Activated CD4-positive, alpha-beta T cell treated with anti-CD3 and anti-CD28 coated beads, Interleukin-2, amount 10 ng/mL, durations not matched to agents 7 days and 5 days (primary cell): Measurements from ENCODE around the gene TMEM185B. TPM values are rescaled to one million over a fixed set of nuclear protein-coding genes. Genes with fewer than 3 reads are reported as not detected.
A peak's percentile ranks its signal among the peaks of the same experiment; 100 is the strongest.

Experiments
- CTCF ChIA-PET: fragments of 350-600 bp; sonication (Branson Sonifier 250); formaldehyde crosslinking; loops from one replicate; lab custom pipeline; 2021; ENCODE audit warnings: antibody characterized with exemption; lab: Charles Lee
- POLR2A ChIA-PET: fragments of 350-600 bp; sonication (Branson Sonifier 250); formaldehyde crosslinking; loops from one replicate; lab custom pipeline; 2021; ENCODE audit warnings: antibody characterized with exemption; lab: Charles Lee
- DNase-seq: peaks from one replicate; pipeline ENCODE4 v3.0.0-alpha.2; 2020
- H3K27ac Mint-ChIP-seq: one replicate; pipeline ENCODE4 v1.8.0; 2021; ENCODE audit warnings: mild to moderate bottlenecking, moderate library complexity, mixed read lengths
- H3K27me3 Mint-ChIP-seq: one replicate; pipeline ENCODE4 v1.8.0; 2021; ENCODE audit warnings: mixed read lengths
- H3K36me3 Mint-ChIP-seq: one replicate; pipeline ENCODE4 v1.8.0; 2021; ENCODE audit warnings: low read depth, mixed read lengths
- H3K4me1 Mint-ChIP-seq: one replicate; pipeline ENCODE4 v1.8.0; 2021; ENCODE audit warnings: mixed read lengths
- H3K4me3 Mint-ChIP-seq: one replicate; pipeline ENCODE4 v1.8.0; 2021; ENCODE audit warnings: mild to moderate bottlenecking, moderate library complexity, mixed read lengths
- H3K9me3 Mint-ChIP-seq: one replicate; pipeline ENCODE4 v1.8.0; 2021; ENCODE audit warnings: mixed read lengths
- total RNA-seq, 2 experiments: library from RNA; stranded (reverse); gene quantifications; one replicate each; pipeline ENCODE4 v1.2.3, GENCODE V29; 2021

Gene TMEM185B
- total RNA-seq, 2 experiments from 2014 or later: 20.8 to 21.3 TPM

DNA sequence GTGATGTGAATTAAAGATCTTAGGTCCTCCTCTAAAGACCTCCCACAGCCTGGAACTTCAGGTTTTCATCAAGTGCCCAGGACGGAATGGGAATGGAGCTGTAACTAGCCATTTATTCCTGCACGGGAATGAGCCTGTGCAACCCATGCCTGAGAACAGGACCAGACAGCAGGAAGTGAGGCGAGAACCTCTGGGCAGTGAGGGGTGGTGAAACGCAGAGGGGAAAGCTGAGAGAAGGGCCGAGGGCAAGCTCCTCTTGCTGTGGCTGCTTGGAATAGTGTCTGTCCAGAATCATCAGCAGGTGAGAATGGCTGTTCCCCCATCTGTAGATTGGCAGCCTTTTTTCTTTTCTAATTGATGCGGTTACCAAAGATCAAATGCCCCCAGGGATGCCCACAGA lies 24.7 kb upstream of the TMEM185B start:
- H3K4me1 Mint-ChIP-seq: peaks cover 34% of the 10 kb centered on the region
- H3K4me3 Mint-ChIP-seq: no peak overlapping the region
- CTCF ChIA-PET: interaction anchor here (0.6 to 6.9 kb wide), 7 partner anchors 9 to 1478 kb away, joined by 3 to 51 read pairs (median 4); no protein-coding TSS in a partner anchor
- H3K27me3 Mint-ChIP-seq: peaks cover 21% of the 10 kb centered on the region
- DNase-seq: no peak
- peaks cover 7% of the 10 kb centered on the region for H3K36me3 Mint-ChIP-seq
- no peak overlapping the region for H3K27ac Mint-ChIP-seq
- peaks cover 7% of the 10 kb centered on the region for H3K9me3 Mint-ChIP-seq
- POLR2A ChIA-PET: no interaction called here

DNA sequence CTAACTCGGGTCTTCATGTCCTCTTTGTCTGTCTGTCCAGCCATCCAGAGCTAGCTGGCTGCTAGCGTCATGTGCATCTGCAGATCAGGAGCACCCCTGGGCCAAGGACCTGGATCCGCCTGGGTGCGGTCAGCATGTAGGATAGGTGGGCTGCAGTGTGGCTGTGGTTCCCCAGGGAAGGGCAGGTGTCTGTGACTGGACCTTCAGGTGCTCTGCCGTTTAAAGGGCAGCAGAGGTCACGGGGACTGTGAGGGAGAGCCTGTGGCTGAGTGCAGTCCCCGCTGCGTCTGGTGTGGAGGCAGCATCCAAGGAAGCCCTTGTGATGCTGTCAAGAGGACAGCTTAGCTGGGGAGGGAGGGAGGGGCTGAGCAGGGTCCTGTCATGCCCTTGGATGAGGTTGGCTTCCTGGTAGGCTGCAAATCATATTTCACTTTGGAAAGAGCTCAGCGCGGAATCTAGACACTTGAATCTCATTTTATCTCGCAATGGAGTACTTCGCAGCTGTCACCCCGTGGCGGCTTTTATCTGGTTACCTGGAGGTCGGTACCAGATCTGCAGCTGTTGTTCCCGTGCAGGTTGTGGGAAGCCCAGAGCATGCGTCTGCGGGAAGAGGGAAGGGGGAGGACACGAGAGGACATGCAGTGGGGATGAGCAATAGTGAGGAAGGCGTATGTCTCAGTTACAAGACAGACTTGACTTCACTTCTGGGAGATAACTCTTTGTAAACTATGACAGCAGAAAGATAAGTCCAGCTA lies 23.5 kb upstream of the TMEM185B start:
- ChIA-PET CTCF (interaction anchor here (1.2 to 6.9 kb wide), 3 partner anchors 8 to 25 kb away, joined by 4 to 51 read pairs (median 8); no protein-coding TSS in a partner anchor), POLR2A (interaction anchor here (0.6 kb wide), 1 partner anchor 13 kb away, joined by 5 read pairs; no protein-coding TSS in a partner anchor)
- DNase-seq: no peak
- Mint-ChIP-seq H3K36me3 (peaks cover 7% of the 10 kb centered on the region), H3K9me3 (peaks cover 10% of the 10 kb centered on the region), H3K27me3 (peaks cover 21% of the 10 kb centered on the region), H3K4me1 (peaks cover 33% of the 10 kb centered on the region), H3K27ac (no peak overlapping the region), H3K4me3 (no peak overlapping the region)

DNA sequence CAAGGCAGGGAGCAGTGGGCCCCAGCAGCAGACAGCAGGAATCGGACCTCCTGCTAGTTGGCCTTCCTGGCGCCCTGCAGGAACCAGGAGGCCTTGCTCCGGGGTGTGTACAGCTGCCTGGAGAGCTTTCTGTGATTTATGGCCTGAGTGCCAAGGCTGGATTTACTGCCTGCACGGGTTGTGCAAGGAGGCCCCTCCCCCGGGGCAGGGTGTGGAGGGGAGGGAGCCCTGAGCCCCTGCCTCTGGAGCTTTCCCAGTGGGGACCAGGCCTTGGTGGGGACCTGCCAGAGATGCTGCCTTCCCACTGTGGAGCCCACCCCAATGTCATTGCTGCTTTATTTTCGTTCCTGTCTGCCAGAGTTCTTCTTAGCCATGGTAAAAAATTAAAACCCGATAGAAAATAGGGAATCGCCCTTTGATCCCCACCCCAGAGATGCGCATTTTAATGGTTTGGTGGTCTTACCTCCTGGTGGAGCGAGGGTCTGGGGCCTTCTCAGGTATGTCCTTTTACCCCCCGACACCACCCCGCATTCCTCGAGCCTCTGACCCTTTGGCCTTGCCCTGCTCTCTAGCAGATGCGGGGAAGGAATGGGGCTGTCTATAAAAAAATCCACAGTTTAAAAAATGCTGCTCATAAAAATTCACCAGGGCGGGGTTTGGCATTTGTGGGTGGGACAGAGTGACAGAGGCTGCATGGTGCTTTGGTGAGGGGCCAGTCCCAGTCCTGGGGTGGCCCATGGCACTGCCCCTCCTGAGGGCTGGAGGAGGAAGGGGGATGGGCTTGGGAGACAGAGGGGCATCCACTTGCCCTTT lies 22.5 kb upstream of the TMEM185B start:
- Mint-ChIP-seq H3K9me3 (peaks cover 10% of the 10 kb centered on the region), H3K27ac (no peak overlapping the region), H3K27me3 (peaks cover 21% of the 10 kb centered on the region), H3K36me3 (peaks cover 7% of the 10 kb centered on the region), H3K4me1 (peaks cover 25% of the 10 kb centered on the region), H3K4me3 (no peak overlapping the region)
- DNase-seq: no peak
- ChIA-PET POLR2A (no interaction called here), CTCF (interaction anchor here (1.0 kb wide), 1 partner anchor 15 kb away, joined by 4 read pairs; no protein-coding TSS in a partner anchor)

DNA sequence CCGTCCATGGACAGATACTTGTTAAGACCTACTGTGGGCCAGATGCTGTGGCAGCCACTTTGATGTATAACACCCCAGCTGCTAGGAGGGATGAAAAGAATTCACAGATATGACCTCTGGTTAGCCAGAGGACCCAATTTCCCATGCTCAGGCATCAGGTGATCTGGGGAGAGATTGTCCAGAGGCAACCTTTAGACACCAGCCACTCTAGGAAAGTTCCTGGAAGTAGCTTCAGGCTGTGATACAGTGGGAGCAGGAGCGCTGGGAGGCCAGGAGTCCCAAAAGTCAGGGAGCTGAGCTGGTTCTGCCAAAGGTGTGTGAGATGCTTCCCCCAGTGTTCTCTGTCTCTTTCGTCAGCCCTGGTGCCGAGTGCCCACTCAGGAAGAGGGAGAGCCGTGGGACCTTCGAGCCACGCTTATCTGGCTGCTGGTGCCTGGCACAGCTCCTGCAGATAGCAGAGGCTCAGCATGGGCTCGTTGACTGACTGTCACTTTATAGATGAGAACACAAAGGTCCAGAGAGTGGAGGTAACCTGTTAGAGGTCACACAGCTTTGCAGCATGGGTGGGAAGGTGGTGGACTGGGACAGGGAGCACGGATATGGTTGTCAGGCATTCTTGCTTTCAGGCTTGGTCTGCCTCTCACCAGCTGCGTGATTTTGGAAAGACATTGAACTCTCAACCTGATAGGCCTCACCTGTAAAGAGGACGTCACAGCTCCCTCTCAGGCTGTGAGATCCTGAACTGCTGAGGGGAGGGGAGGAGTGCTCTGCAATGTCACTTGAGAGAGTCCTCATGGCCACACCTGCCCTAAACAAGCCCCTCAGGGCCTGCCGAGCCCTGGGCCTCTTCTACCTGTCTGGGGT lies 21.7 kb upstream of the TMEM185B start:
- H3K36me3 Mint-ChIP-seq: peaks cover 7% of the 10 kb centered on the region
- no peak overlapping the region for H3K27ac Mint-ChIP-seq
- H3K9me3 Mint-ChIP-seq: peaks cover 10% of the 10 kb centered on the region
- H3K4me3 Mint-ChIP-seq: no peak overlapping the region
- peaks cover 21% of the 10 kb centered on the region for H3K27me3 Mint-ChIP-seq
- ChIA-PET CTCF (interaction anchor here (0.8 to 2.5 kb wide), 4 partner anchors 8 to 36 kb away, joined by 3 to 14 read pairs (median 4); no protein-coding TSS in a partner anchor), POLR2A (no interaction called here)
- DNase-seq: no peak
- H3K4me1 Mint-ChIP-seq: peaks cover 23% of the 10 kb centered on the region

DNA sequence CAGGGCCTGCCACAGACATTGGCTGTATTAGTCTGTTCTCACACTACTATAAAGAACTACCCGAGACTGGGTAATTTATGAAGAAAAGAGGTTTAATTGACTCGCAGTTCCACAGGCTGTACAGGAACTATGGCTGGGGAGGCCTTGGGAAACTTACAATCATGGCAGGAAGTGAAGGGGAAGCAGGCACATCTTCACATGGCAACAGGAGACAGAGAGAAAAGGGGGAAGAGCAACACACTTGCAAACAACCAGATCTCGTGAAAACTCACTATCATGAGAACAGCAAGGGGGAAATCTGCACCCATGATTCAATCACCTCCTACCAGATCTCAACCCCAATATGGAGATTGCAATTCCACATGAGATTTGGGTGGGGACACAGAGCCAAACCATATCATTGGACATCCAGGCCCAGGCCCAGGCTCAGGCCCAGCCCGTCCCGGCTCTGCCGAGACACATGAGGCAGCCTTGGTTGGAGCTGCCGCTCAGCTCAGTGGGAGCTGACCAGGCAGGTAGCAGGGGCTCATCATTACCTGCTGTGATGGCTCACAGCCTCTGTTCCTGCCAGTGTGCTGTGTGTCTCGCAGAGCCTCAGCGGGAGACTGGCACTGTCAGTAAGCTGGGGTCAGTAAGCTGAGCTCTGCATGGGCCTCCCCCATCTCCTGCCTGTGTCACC lies 20.8 kb upstream of the TMEM185B start:
- ChIA-PET POLR2A (no interaction called here), CTCF (interaction anchor here (0.8 to 2.5 kb wide), 3 partner anchors 8 to 37 kb away, joined by 3 to 14 read pairs (median 3); no protein-coding TSS in a partner anchor)
- H3K4me1 Mint-ChIP-seq: peaks cover 22% of the 10 kb centered on the region
- DNase-seq: no peak
- H3K9me3 Mint-ChIP-seq: peaks cover 10% of the 10 kb centered on the region
- no peak overlapping the region for H3K4me3 Mint-ChIP-seq
- H3K27ac Mint-ChIP-seq: no peak overlapping the region
- peaks cover 7% of the 10 kb centered on the region for H3K36me3 Mint-ChIP-seq
- peaks cover 19% of the 10 kb centered on the region for H3K27me3 Mint-ChIP-seq

DNA sequence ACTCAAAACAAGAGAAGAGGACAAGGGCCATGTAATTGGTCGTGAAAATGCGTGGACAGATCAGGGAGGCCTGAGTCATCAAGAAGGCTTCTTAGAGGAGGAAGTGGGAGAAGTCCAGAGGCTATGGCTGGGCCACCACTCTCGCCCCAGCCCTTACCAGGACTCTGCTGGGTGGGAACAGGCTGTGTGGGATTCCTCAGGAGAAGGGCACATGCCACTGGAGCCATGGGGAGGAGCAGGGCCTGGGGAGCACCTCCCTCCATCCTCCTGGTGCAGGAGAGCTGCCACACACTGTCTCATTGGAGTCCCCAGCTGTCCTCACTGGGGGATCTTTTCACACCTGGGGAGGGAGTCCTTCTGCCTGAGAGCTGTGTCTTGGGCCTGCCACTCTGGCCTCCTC lies 20.0 kb upstream of the TMEM185B start:
- Mint-ChIP-seq H3K9me3 (peaks cover 10% of the 10 kb centered on the region), H3K4me3 (no peak overlapping the region), H3K27me3 (peaks cover 16% of the 10 kb centered on the region), H3K27ac (no peak overlapping the region), H3K36me3 (peaks cover 7% of the 10 kb centered on the region), H3K4me1 (peaks cover 20% of the 10 kb centered on the region)
- DNase-seq: no peak
- POLR2A ChIA-PET: no interaction called here
- CTCF ChIA-PET: interaction anchor here (2.5 kb wide), 1 partner anchor 11 kb away, joined by 14 read pairs; no protein-coding TSS in a partner anchor

DNA sequence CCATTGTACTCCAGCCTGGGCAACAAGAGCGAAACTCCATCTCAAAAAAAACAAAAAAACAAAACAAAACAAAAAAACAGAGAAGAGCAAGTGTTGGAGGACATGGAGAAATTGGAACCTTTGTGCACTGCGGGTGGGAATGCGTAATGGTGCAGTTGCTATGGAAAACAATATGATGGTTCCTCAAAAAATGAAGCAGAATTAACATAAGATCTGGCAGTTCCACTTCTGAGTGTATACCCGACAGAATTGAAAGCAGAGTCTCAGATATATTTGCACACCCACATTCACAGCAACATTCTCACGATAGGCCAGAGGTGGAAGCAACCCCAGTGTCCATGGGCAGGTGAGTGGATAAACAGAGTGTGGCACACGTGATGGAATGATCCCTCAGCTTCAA lies 18.5 kb upstream of the TMEM185B start:
- Mint-ChIP-seq H3K27me3 (peaks cover 3% of the 10 kb centered on the region), H3K9me3 (peaks cover 10% of the 10 kb centered on the region), H3K27ac (no peak overlapping the region), H3K36me3 (peaks cover 7% of the 10 kb centered on the region), H3K4me1 (peaks cover 12% of the 10 kb centered on the region), H3K4me3 (no peak overlapping the region)
- no peak for DNase-seq
- CTCF ChIA-PET: interaction anchor here (6.3 kb wide), 1 partner anchor 8 kb away, joined by 51 read pairs; the partner anchor contains the start of gene RALB
- POLR2A ChIA-PET: no interaction called here

GRCh38 chr2:120240901-120241429 lies 17.8 kb upstream of the TMEM185B start:
- no peak overlapping the region for H3K4me3 Mint-ChIP-seq
- DNase-seq: no peak
- H3K9me3 Mint-ChIP-seq: peaks cover 10% of the 10 kb centered on the region
- CTCF ChIA-PET: interaction anchor here (0.5 to 6.3 kb wide), 3 partner anchors 9 to 54 kb away, joined by 3 to 51 read pairs (median 4); partner anchors contain the start of gene RALB
- H3K4me1 Mint-ChIP-seq: peaks cover 12% of the 10 kb centered on the region
- no peaks in the 10 kb centered on the region for H3K27me3 Mint-ChIP-seq
- peaks cover 7% of the 10 kb centered on the region for H3K36me3 Mint-ChIP-seq
- H3K27ac Mint-ChIP-seq: peak overlapping the region; percentile 41
- POLR2A ChIA-PET: no interaction called here

DNA sequence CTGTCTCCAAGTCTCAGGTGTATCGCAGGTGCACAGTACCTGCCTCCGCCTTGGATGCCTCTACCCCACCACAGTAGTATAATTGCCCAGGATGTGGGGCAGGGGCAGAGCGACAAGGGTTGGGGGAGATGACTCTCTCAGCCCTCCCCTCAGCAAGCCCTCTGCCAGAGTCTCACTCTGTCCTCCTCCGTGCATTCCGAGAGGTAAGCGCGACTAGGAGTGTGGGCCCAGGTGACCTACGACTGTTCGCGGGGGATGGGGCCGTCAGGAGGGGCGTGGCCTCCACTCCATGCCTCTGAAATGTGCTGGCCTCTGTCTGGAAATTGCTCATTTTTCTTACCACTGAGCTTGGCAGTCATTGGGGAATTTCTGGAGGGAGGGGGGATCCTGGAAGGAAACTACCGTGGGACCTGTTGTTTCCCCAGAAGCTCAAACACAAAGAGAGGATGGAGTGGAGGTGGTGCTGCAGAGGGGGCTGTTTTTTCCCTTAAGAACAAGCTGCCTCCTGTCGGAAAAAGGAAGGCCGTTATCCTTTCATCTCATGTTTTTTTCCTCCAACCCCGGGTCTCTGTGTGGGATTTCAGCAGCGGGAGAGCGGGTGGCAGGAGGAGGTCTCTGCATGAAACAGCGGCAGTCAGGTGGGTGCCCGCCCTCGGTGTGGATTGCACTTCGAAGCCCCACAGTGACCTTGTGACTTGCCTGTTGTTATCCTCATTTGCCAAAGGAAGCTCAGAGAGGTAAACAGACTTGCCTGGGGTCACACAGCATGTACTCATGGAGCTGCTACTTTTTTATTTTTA lies 16.5 kb upstream of the TMEM185B start:
- Mint-ChIP-seq H3K27me3 (no peaks in the 10 kb centered on the region), H3K36me3 (peaks cover 11% of the 10 kb centered on the region), H3K4me3 (no peak overlapping the region), H3K27ac (no peak overlapping the region), H3K4me1 (peaks cover 17% of the 10 kb centered on the region), H3K9me3 (peaks cover 13% of the 10 kb centered on the region)
- ChIA-PET POLR2A (no interaction called here), CTCF (interaction anchor here (0.6 to 6.3 kb wide), 7 partner anchors 7 to 1522 kb away, joined by 3 to 51 read pairs (median 4); partner anchors contain the start of gene RALB)
- DNase-seq: no peak

GRCh38 chr2:120238728-120239487 lies 15.7 kb upstream of the TMEM185B start:
- ChIA-PET POLR2A (no interaction called here), CTCF (interaction anchor here (0.9 to 6.3 kb wide), 3 partner anchors 11 to 22 kb away, joined by 3 to 51 read pairs (median 3); partner anchors contain the start of gene RALB)
- DNase-seq: no peak
- Mint-ChIP-seq H3K27ac (no peak overlapping the region), H3K9me3 (peaks cover 9% of the 10 kb centered on the region), H3K27me3 (no peaks in the 10 kb centered on the region), H3K4me1 (peaks cover 23% of the 10 kb centered on the region), H3K4me3 (no peak overlapping the region), H3K36me3 (peaks cover 9% of the 10 kb centered on the region)
